Skeletal muscle tissue (tissue), 4 donors: ENCODE data around the gene PCDHA1. TPM values are rescaled to one million over a fixed set of nuclear protein-coding genes. Genes with fewer than 3 reads are reported as not detected.

Source experiments
- H3K27ac ChIP-seq: one replicate; pipeline ENCODE4 v1.7.0; 2013; ENCODE audit warnings: mild to moderate bottlenecking, low read depth, low read length, inconsistent platforms
- H3K27me3 ChIP-seq, 3 donors: one replicate each; pipeline ENCODE4 v1.7.0; 2013; ENCODE audit warnings: low read length in 3 of 3; ENCODE audit not compliant: control insufficient read depth in 3 of 3, insufficient read depth in 3 of 3
- H3K36me3 ChIP-seq, 3 donors: one replicate each; pipeline ENCODE4 v1.7.0; 2013; ENCODE audit warnings: low read length in 3 of 3; ENCODE audit not compliant: control insufficient read depth in 3 of 3, insufficient read depth in 3 of 3
- H3K4me1 ChIP-seq, 3 donors: one replicate each; pipeline ENCODE4 v1.7.0; 2013; ENCODE audit warnings: low read length in 3 of 3, mild to moderate bottlenecking in 3 of 3; ENCODE audit not compliant: control insufficient read depth in 3 of 3, insufficient read depth in 3 of 3
- H3K4me3 ChIP-seq, 3 donors: one replicate each; pipeline ENCODE4 v1.7.0; 2013; ENCODE audit warnings: low read length in 3 of 3
- H3K9ac ChIP-seq, 3 donors: one replicate each; pipeline ENCODE4 v1.7.0; 2013; ENCODE audit warnings: low read length in 3 of 3, mild to moderate bottlenecking in 3 of 3, moderate library complexity in 2 of 3, low read depth in 1 of 3
- H3K9me3 ChIP-seq, 3 donors: one replicate each; pipeline ENCODE4 v1.7.0; 2013; ENCODE audit warnings: low read length in 3 of 3; ENCODE audit not compliant: control insufficient read depth in 3 of 3
- total RNA-seq: library from RNA; depleted of rRNA; stranded (reverse); fragments of >200 nt; gene quantifications from one replicate; pipeline ENCODE4 v1.2.3, GENCODE V29; 2014
- donor health status: Osteomylitis.

The PCDHA1 gene
- total RNA-seq, 1 donor from 2014 or later, result not detected

- Histone ChIP-seq H3K4me3 (no peak overlapping the region), H3K27me3 (peaks cover 2 to 7% (median 2%) of the 10 kb centered on the region in 3 donors), H3K27ac (no peak overlapping the region), H3K36me3 (no peaks in the 10 kb centered on the region), H3K9me3 (no peaks in the 10 kb centered on the region), H3K4me1 (peaks cover 0 to 4% (median 0%) of the 10 kb centered on the region in 3 donors), H3K9ac (no peak overlapping the region)
Measured at GRCh38 chr5:141003031-141003430, 217.1 kb downstream of the PCDHA1 start.

GRCh38 chr5:141003791-141004611 is 218.1 kb downstream of the PCDHA1 start:
- no peak overlapping the region for H3K27ac ChIP-seq
- H3K4me3 ChIP-seq, result no peak overlapping the region
- peaks cover 0 to 4% (median 0%) of the 10 kb centered on the region in 3 donors for H3K4me1 ChIP-seq
- H3K9ac ChIP-seq, result no peak overlapping the region
- H3K27me3 ChIP-seq, result peaks cover 2 to 7% (median 2%) of the 10 kb centered on the region in 3 donors
- H3K9me3 ChIP-seq, result no peaks in the 10 kb centered on the region
- no peaks in the 10 kb centered on the region for H3K36me3 ChIP-seq

- Histone ChIP-seq H3K9me3 (no peaks in the 10 kb centered on the region), H3K27ac (no peak overlapping the region), H3K4me3 (no peak overlapping the region), H3K36me3 (no peaks in the 10 kb centered on the region), H3K4me1 (no peaks in the 10 kb centered on the region), H3K9ac (no peak overlapping the region), H3K27me3 (peaks cover 0 to 2% (median 0%) of the 10 kb centered on the region in 3 donors)
Measured at GRCh38 chr5:141007791-141008190, 221.9 kb downstream of the PCDHA1 start.

GRCh38 chr5:141010047-141010793 is 224.3 kb downstream of the PCDHA1 start:
- Histone ChIP-seq H3K36me3 (no peaks in the 10 kb centered on the region), H3K9me3 (no peaks in the 10 kb centered on the region), H3K4me1 (no peaks in the 10 kb centered on the region), H3K27me3 (no peaks in the 10 kb centered on the region), H3K4me3 (no peak overlapping the region), H3K27ac (no peak overlapping the region), H3K9ac (no peak overlapping the region)

- Histone ChIP-seq H3K27me3 (no peaks in the 10 kb centered on the region), H3K9ac (no peak overlapping the region), H3K36me3 (no peaks in the 10 kb centered on the region), H3K9me3 (no peaks in the 10 kb centered on the region), H3K4me1 (no peaks in the 10 kb centered on the region), H3K4me3 (no peak overlapping the region), H3K27ac (no peak overlapping the region)
Measured at GRCh38 chr5:141017943-141018342, 232.0 kb downstream of the PCDHA1 start.

- Histone ChIP-seq H3K9ac (no peak overlapping the region), H3K27me3 (no peaks in the 10 kb centered on the region), H3K4me1 (no peaks in the 10 kb centered on the region), H3K4me3 (no peak overlapping the region), H3K27ac (no peak overlapping the region), H3K9me3 (no peaks in the 10 kb centered on the region), H3K36me3 (no peaks in the 10 kb centered on the region)
Measured at GRCh38 chr5:141022384-141022783, 236.4 kb downstream of the PCDHA1 start.

GRCh38 chr5:141031006-141031405 is 245.1 kb downstream of the PCDHA1 start:
- Histone ChIP-seq H3K9ac (no peak overlapping the region), H3K9me3 (no peaks in the 10 kb centered on the region), H3K36me3 (no peaks in the 10 kb centered on the region), H3K4me3 (no peak overlapping the region), H3K27me3 (no peaks in the 10 kb centered on the region), H3K4me1 (no peaks in the 10 kb centered on the region), H3K27ac (no peak overlapping the region)

- H3K4me1 ChIP-seq, result no peaks in the 10 kb centered on the region
- no peaks in the 10 kb centered on the region for H3K36me3 ChIP-seq
- H3K9ac ChIP-seq, result no peak overlapping the region
- no peaks in the 10 kb centered on the region for H3K27me3 ChIP-seq
- H3K9me3 ChIP-seq, result no peaks in the 10 kb centered on the region
- no peak overlapping the region for H3K4me3 ChIP-seq
- no peak overlapping the region for H3K27ac ChIP-seq
Measured at GRCh38 chr5:141032626-141033025, 246.7 kb downstream of the PCDHA1 start.

- no peak overlapping the region for H3K27ac ChIP-seq
- no peak overlapping the region for H3K9ac ChIP-seq
- no peak overlapping the region for H3K4me3 ChIP-seq
- no peaks in the 10 kb centered on the region for H3K36me3 ChIP-seq
- H3K27me3 ChIP-seq, result no peaks in the 10 kb centered on the region
- H3K4me1 ChIP-seq, result peaks cover 8 to 12% (median 11%) of the 10 kb centered on the region in 3 donors
- peaks cover 0 to 3% (median 0%) of the 10 kb centered on the region in 3 donors for H3K9me3 ChIP-seq
Measured at GRCh38 chr5:141039061-141039460, 253.1 kb downstream of the PCDHA1 start.

GRCh38 chr5:141039517-141039916 is 253.6 kb downstream of the PCDHA1 start:
- Histone ChIP-seq H3K9ac (no peak overlapping the region), H3K4me3 (peak overlapping the region in 1 of 3 donors; percentile 53), H3K27ac (no peak overlapping the region), H3K9me3 (peaks cover 0 to 3% (median 0%) of the 10 kb centered on the region in 3 donors), H3K27me3 (no peaks in the 10 kb centered on the region), H3K36me3 (no peaks in the 10 kb centered on the region), H3K4me1 (peaks cover 8 to 12% (median 11%) of the 10 kb centered on the region in 3 donors)
